ENCODE measurements around the gene TLCD2. TPM values are rescaled to one million over a fixed set of nuclear protein-coding genes. Genes with fewer than 3 reads are reported as not detected.
"Not testable (repeated sequence)": the region's sequence is repeated elsewhere in the genome, so short reads cannot be mapped to it uniquely, and the experiment has no call there.

Gene TLCD2
- total and polyA plus RNA-seq, 2 of the 13 experiments (the other 11 are each of a cell fraction or from before 2014, with no cell fraction given), result 0.90 to 1.1 TPM

DNA sequence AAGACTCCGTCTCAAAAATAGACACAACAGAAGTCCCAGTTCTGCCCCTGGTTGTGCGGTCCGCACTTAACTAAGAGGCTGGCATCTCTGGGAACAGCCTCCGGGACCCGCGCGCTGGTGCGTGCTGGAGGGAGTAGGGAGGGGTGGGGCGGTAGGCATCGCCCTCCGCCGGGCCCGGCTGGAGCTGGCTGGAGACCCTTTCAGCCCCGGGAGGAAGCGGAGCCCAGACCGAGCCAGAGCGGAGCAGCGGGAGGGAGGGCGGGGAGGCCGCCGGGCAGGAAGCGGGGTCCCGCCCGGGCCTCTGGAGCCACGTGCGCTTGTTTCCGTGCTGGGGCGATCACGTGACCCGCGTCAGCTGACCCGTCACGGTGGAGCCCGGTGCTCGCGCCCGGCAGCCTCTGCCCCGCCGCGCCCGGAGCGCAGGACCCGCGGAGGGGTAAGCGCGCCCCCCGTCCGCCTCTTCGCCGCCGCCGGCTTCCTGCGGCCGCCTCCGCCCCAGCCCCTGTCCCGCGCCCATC, 14.2 kb upstream of the TLCD2 start, which contains the start of gene WDR81 (continued):
- TF ChIP-seq, protein P1, sequence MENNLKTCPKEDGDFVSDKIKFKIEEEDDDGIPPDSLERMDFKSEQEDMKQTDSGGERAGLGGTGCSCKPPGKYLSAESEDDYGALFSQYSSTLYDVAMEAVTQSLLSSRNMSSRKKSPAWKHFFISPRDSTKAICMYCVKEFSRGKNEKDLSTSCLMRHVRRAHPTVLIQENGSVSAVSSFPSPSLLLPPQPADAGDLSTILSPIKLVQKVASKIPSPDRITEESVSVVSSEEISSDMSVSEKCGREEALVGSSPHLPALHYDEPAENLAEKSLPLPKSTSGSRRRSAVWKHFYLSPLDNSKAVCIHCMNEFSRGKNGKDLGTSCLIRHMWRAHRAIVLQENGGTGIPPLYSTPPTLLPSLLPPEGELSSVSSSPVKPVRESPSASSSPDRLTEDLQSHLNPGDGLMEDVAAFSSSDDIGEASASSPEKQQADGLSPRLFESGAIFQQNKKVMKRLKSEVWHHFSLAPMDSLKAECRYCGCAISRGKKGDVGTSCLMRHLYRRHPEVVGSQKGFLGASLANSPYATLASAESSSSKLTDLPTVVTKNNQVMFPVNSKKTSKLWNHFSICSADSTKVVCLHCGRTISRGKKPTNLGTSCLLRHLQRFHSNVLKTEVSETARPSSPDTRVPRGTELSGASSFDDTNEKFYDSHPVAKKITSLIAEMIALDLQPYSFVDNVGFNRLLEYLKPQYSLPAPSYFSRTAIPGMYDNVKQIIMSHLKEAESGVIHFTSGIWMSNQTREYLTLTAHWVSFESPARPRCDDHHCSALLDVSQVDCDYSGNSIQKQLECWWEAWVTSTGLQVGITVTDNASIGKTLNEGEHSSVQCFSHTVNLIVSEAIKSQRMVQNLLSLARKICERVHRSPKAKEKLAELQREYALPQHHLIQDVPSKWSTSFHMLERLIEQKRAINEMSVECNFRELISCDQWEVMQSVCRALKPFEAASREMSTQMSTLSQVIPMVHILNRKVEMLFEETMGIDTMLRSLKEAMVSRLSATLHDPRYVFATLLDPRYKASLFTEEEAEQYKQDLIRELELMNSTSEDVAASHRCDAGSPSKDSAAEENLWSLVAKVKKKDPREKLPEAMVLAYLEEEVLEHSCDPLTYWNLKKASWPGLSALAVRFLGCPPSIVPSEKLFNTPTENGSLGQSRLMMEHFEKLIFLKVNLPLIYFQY (CRISPR knock-in tag; IDR thresholded peaks at IDR 0.05; ENCODE audit: borderline replicate concordance), result no peak
- TF ChIP-seq ZNF788 (CRISPR knock-in tag; IDR thresholded peaks at IDR 0.05; ENCODE audit: borderline replicate concordance), result no peak; the same call in 1 of the 2 replicates
- TF ChIP-seq, protein P2, sequence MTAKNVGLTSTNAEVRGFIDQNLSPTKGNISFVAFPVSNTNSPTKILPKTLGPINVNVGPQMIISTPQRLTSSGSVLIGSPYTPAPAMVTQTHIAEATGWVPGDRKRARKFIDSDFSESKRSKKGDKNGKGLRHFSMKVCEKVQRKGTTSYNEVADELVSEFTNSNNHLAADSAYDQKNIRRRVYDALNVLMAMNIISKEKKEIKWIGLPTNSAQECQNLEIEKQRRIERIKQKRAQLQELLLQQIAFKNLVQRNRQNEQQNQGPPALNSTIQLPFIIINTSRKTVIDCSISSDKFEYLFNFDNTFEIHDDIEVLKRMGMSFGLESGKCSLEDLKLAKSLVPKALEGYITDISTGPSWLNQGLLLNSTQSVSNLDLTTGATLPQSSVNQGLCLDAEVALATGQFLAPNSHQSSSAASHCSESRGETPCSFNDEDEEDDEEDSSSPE (CRISPR knock-in tag; IDR thresholded peaks at IDR 0.05), result peak; percentile 63
- TF ChIP-seq ZFAT (CRISPR knock-in tag; conservative IDR thresholded peaks at IDR 0.05), result no peak

DNA sequence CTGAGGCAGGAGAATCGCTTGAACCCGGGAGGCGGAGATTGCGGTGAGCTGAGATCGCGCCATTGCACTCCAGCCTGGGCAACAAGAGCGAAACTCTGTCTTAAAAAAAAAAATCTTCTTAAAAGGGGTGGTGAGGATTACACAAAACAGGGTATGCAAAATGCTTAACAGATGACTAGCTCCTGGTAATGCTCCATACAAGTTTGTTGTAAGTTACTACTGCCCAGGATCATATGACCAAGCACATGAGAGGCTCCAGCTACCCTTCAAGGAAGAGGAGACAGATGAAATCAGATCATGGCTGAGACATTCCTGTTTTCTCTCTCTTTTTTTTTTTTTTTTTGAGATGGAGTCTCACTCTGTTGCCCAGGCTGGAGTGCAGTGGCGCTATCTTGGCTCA, 11.8 kb upstream of the TLCD2 start:
- H3K4me2 ChIP-seq (ENCODE audit: low read depth, low read length); intact Hi-C loops (cut with micrococcal nuclease; ENCODE audit: unreplicated experiment); H3K4me3 ChIP-seq (replicated peaks in 1 of 3; ENCODE audit: insufficient read depth in 1 of 3, low read depth in 2 of 3, low read length in 3 of 3); H2AFZ ChIP-seq (ENCODE audit: low read length); ATAC-seq; DNase-seq (ENCODE audit: low spot score); H3K9ac ChIP-seq (ENCODE audit: insufficient read depth, low read depth, low read length); BruUV-seq (replicated peaks); H3K27ac ChIP-seq (ENCODE audit: extremely low read length, insufficient read depth, low read length); H3K9me3 ChIP-seq (ENCODE audit: low read length); H3K36me3 ChIP-seq (replicated peaks in 1 of 2; ENCODE audit: control insufficient read depth in 1 of 2, insufficient read depth in 2 of 2, low read length in 2 of 2); FAIRE-seq; H4K20me1 ChIP-seq (ENCODE audit: insufficient read depth, low read length); H3K27me3 ChIP-seq (ENCODE audit: control insufficient read depth in 1 of 2, insufficient read depth in 2 of 2, low read length in 2 of 2): not testable (repeated sequence)
- WGBS (ENCODE audit: low lambda C conversion rate), result 98% methylated on average over 8 of the region's 8 CpGs
- peaks cover 73% of the 10 kb centered on the region for H3K4me1 ChIP-seq (ENCODE audit: insufficient read depth, low read length)
- ChIA-PET CTCF (ENCODE audit: low intra/inter-chr PET ratio, low total read pairs) (interaction anchor here (2.1 kb wide), 1 partner anchor 62 kb away, joined by 24 read pairs; no protein-coding TSS in a partner anchor), POLR2A (interaction anchor here (2.3 to 17.5 kb wide), 4 partner anchors 14 to 48 kb away, joined by 9 to 299 read pairs (median 74); partner anchors contain the start of genes SERPINF1 and SERPINF2)
- in situ Hi-C loops (cut with HindIII; ENCODE audit: extremely low pct_ligation_motif_present, low pct_unique_long_range_greater_than_20kb), result loop anchor here (25.0 kb wide), 1 partner anchor 315 kb away; the partner anchor contains the start of genes DPH1, OVCA2 and RTN4RL1
- H3K79me2 ChIP-seq (ENCODE audit: insufficient read depth, low read length), result peaks cover 17% of the 10 kb centered on the region

Data from HepG2 (cell line).